HL-60 (cell line): Measurements from ENCODE around the gene FNDC1.

ENCODE experiments used
- DNase-seq, 2 experiments: peaks; one replicate each; pipeline ENCODE4 v3.0.0-alpha.2; 2010 to 2020; ENCODE audit warnings: low read depth in 1 of 2, low spot score in 1 of 2
- H3K27ac ChIP-seq: fragments of 250-450 bp; sonication (Bioruptor Pico); replicated peaks from 2 replicates; pipeline ENCODE4 v1.5.1; 2020; ENCODE audit warnings: mild to moderate bottlenecking, moderate library complexity
- H3K27me3 ChIP-seq: fragments of 250-450 bp; sonication (Bioruptor Pico); 2 replicates; pipeline ENCODE4 v1.5.1; 2021; ENCODE audit warnings: mild to moderate bottlenecking, moderate library complexity; ENCODE audit not compliant: insufficient read depth, poor library complexity, severe bottlenecking
- H3K4me3 ChIP-seq: replicated peaks from 2 replicates; pipeline ENCODE4 v1.5.1; 2011; ENCODE audit warnings: mild to moderate bottlenecking, control low read depth, low read length; ENCODE audit not compliant: insufficient read depth
- CTCF ChIP-seq: IDR thresholded peaks from one replicate; pipeline ENCODE4 v1.5.1; 2011; ENCODE audit warnings: low read length, control low read depth, inconsistent platforms; ENCODE audit not compliant: insufficient read depth
- GABPA ChIP-seq: IDR thresholded peaks from 2 replicates; pipeline ENCODE4 v1.6.1; 2012; ENCODE audit warnings: low read depth
- POLR2AphosphoS5 ChIP-seq: IDR thresholded peaks from 2 replicates; pipeline ENCODE4 v1.6.1; 2012; ENCODE audit warnings: low read depth
- REST ChIP-seq: IDR thresholded peaks from 2 replicates; pipeline ENCODE4 v1.6.1; 2012; ENCODE audit warnings: low read depth; ENCODE audit not compliant: insufficient replicate concordance
- SPI1 ChIP-seq: IDR thresholded peaks from 2 replicates; pipeline ENCODE4 v1.6.1; 2012; ENCODE audit warnings: low read depth, mild to moderate bottlenecking, borderline replicate concordance

The FNDC1 gene

GRCh38 chr6:159304641-159305040 lies 135.4 kb downstream of the FNDC1 start:
- Histone ChIP-seq H3K27ac (no peak overlapping the region), H3K4me3 (no peak overlapping the region), H3K27me3 (peaks cover 8% of the 10 kb centered on the region)
- DNase-seq = no peak
- TF ChIP-seq POLR2AphosphoS5 (no peak), SPI1 (no peak), REST (no peak), GABPA (no peak), CTCF (no peak)

- no peak for DNase-seq
- peaks cover 8% of the 10 kb centered on the region for H3K27me3 ChIP-seq
- H3K4me3 ChIP-seq = no peak overlapping the region
- TF ChIP-seq REST = no peak
- TF ChIP-seq CTCF = no peak
- no peak for TF ChIP-seq SPI1
- TF ChIP-seq GABPA = no peak
- no peak for TF ChIP-seq POLR2AphosphoS5
- no peak overlapping the region for H3K27ac ChIP-seq
Observed at GRCh38 chr6:159305159-159305558, 136.0 kb downstream of the FNDC1 start.

- no peak for TF ChIP-seq GABPA
- TF ChIP-seq POLR2AphosphoS5 = no peak
- TF ChIP-seq CTCF = no peak
- TF ChIP-seq SPI1 = no peak
- no peak for TF ChIP-seq REST
- Histone ChIP-seq H3K27me3 (peaks cover 8% of the 10 kb centered on the region), H3K4me3 (no peak overlapping the region), H3K27ac (no peak overlapping the region)
- DNase-seq = no peak
Observed at GRCh38 chr6:159305804-159306537, 136.8 kb downstream of the FNDC1 start.
